GM23248 (cell line): ENCODE data around the gene PROCA1. TPM values are rescaled to one million over a fixed set of nuclear protein-coding genes. Genes with fewer than 3 reads are reported as not detected.
A peak's percentile ranks its signal among the peaks of the same experiment; 100 is the strongest.

Source experiments
- DNase-seq: peaks from one replicate; pipeline ENCODE4 v3.0.0-alpha.2; 2015
- H2AFZ ChIP-seq: fragments of 200-600 bp; sonication (generic); 2 replicates; pipeline ENCODE4 v1.6.1; 2016; ENCODE audit warnings: antibody characterized with exemption
- H3F3A ChIP-seq: fragments of 200-600 bp; sonication (generic); 2 replicates; pipeline ENCODE4 v1.6.1; 2016; ENCODE audit warnings: mild to moderate bottlenecking, antibody characterized with exemption, mixed run types; ENCODE audit not compliant: insufficient read depth
- H3K27ac ChIP-seq: fragments of 200-600 bp; sonication (generic); 2 replicates; pipeline ENCODE4 v1.5.1; 2016; ENCODE audit warnings: mild to moderate bottlenecking
- H3K27me3 ChIP-seq: fragments of 200-600 bp; sonication (generic); replicated peaks from 2 replicates; pipeline ENCODE4 v1.6.1; 2016; ENCODE audit warnings: mild to moderate bottlenecking; ENCODE audit not compliant: insufficient read depth
- H3K36me3 ChIP-seq: fragments of 200-600 bp; sonication (generic); 2 replicates; pipeline ENCODE4 v1.6.1; 2016; ENCODE audit warnings: low read depth, mild to moderate bottlenecking
- H3K4me1 ChIP-seq: fragments of 200-600 bp; sonication (generic); 2 replicates; pipeline ENCODE4 v1.6.1; 2016; ENCODE audit warnings: mild to moderate bottlenecking; ENCODE audit not compliant: insufficient read depth
- H3K4me2 ChIP-seq: fragments of 200-600 bp; sonication (generic); one replicate; pipeline ENCODE4 v1.6.1; 2016; ENCODE audit warnings: mild to moderate bottlenecking; ENCODE audit not compliant: unreplicated experiment
- H3K4me3 ChIP-seq: fragments of 200-600 bp; sonication (generic); 2 replicates; pipeline ENCODE4 v1.5.1; 2016; ENCODE audit warnings: mild to moderate bottlenecking
- H3K79me2 ChIP-seq: fragments of 200-600 bp; sonication (generic); 2 replicates; pipeline ENCODE4 v1.6.1; 2016; ENCODE audit warnings: mild to moderate bottlenecking; ENCODE audit not compliant: insufficient read depth
- H3K9ac ChIP-seq: fragments of 200-600 bp; sonication (generic); 2 replicates; pipeline ENCODE4 v1.6.1; 2016; ENCODE audit warnings: mild to moderate bottlenecking
- H3K9me2 ChIP-seq: fragments of 200-600 bp; sonication (generic); 2 replicates; pipeline ENCODE4 v1.6.1; 2016; ENCODE audit warnings: mixed run types, mild to moderate bottlenecking, moderate library complexity; ENCODE audit not compliant: insufficient read depth
- H3K9me3 ChIP-seq: fragments of 200-600 bp; sonication (generic); one replicate; pipeline ENCODE4 v1.6.1; 2017; ENCODE audit warnings: low read depth
- H4K20me1 ChIP-seq: fragments of 200-600 bp; sonication (generic); 2 replicates; pipeline ENCODE4 v1.6.0; 2016; ENCODE audit not compliant: insufficient read depth
- EZH2 ChIP-seq: fragments of 200-600 bp; sonication (generic); IDR thresholded peaks from 2 replicates; pipeline ENCODE4 v1.6.1; 2018; ENCODE audit warnings: antibody characterized with exemption, mild to moderate bottlenecking; ENCODE audit not compliant: insufficient read depth, poor library complexity, severe bottlenecking
- EZH2phosphoT487 ChIP-seq: fragments of 200-600 bp; sonication (generic); IDR thresholded peaks from 2 replicates; pipeline ENCODE4 v1.6.1; 2018; ENCODE audit warnings: antibody characterized with exemption, moderate library complexity, mild to moderate bottlenecking, low read depth; ENCODE audit not compliant: insufficient read depth
- WGBS, 2 experiments: methylation state at CpG; one replicate each; pipeline ENCODE4 v1.1.6; 2015 to 2017; ENCODE audit warnings: low lambda C conversion rate in 2 of 2, low coverage in 1 of 2; ENCODE audit errors: missing lambda C conversion rate in 2 of 2; 5-methylcytosine and 5-hydroxymethylcytosine counted together
- in situ Hi-C: fragments of 300-500 bp; cut with MboI; formaldehyde crosslinking; loops from 2 replicates; pipeline ENCODE4 v1.15.0; 2020
- polyA plus RNA-seq: library from polyadenylated mRNA; unstranded; fragments of >200 nt; fragmentation: Nextera tagmentation; extraction: Ambion mirVana; gene quantifications from 2 replicates; pipeline ENCODE4 v1.2.1, GENCODE V29; 2016
- total RNA-seq: library from RNA; depleted of rRNA; stranded (reverse); fragments of >200 nt; shearing (Covaris generic); gene quantifications from 2 replicates; pipeline ENCODE4 v1.2.3, GENCODE V29; 2014

PROCA1 gene
- total and polyA plus RNA-seq, 2 experiments from 2014 or later: 0.41 to 0.65 TPM

DNA sequence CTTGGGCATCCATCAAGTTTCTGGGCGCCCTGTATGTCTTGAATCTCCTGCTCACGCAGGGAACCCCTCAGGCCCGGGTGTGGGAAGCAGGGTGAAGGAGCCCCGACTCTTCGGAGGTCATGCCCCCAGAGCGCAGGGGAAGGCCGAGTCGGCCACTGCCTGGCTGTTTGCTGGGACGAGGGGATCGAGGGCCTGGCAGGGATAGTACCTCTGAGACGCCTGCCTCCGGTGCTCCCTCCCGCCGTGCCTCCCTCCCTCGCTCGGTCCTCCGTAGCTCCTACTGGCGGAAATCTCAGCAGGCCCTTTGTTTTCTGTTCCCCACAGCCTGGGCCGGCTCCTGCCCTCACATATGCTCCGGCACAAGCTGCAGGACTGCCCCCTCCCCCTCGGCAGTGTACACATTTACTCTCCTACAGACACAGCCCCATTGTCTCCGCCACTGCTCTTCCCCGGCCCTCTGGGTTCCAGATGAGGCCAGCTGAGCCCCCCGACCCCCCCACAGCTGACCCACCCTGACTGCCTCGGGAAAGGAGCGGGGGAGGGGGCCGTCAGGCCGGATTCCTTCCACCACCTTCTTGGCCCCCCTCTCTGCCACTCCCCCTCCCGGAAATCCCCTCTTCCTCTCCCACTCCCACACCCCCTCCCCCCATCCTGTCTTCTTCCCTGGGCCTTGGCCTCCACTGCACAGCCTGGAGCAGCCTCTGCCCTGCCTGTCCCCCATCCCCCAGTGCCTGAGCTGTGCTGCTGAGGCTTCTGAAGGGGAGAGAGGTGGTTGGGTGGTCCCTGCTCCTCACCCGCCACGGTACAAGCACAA is 33.5 kb upstream of the PROCA1 start:
- H3F3A ChIP-seq: peaks cover 14% of the 10 kb centered on the region; the same call in 1 of the 2 replicates
- H4K20me1 ChIP-seq: no peaks in the 10 kb centered on the region
- peak overlapping the region; percentile 86 for H3K4me3 ChIP-seq
- TF ChIP-seq EZH2phosphoT487 (no peak), EZH2 (no peak)
- peak overlapping the region; percentile 91 for H3K9ac ChIP-seq
- H3K27ac ChIP-seq: peak overlapping the region; percentile 93
- DNase-seq: peak; percentile 80
- peaks cover 21% of the 10 kb centered on the region for H3K4me1 ChIP-seq
- in situ Hi-C loops: no loop called here
- no peaks in the 10 kb centered on the region for H3K9me3 ChIP-seq
- no peaks in the 10 kb centered on the region for H3K9me2 ChIP-seq
- no peaks in the 10 kb centered on the region for H3K27me3 ChIP-seq
- WGBS, 2 experiments: 2 to 10% methylated on average over 18 to 30 of the region's 31 CpGs
- H3K36me3 ChIP-seq: no peaks in the 10 kb centered on the region; the same call in 1 of the 2 replicates
- peak overlapping the region; percentile 90 for H3K4me2 ChIP-seq
- peaks cover 47% of the 10 kb centered on the region for H3K79me2 ChIP-seq
- peak overlapping the region; percentile 4; the same call in 1 of the 2 replicates for H2AFZ ChIP-seq

DNA sequence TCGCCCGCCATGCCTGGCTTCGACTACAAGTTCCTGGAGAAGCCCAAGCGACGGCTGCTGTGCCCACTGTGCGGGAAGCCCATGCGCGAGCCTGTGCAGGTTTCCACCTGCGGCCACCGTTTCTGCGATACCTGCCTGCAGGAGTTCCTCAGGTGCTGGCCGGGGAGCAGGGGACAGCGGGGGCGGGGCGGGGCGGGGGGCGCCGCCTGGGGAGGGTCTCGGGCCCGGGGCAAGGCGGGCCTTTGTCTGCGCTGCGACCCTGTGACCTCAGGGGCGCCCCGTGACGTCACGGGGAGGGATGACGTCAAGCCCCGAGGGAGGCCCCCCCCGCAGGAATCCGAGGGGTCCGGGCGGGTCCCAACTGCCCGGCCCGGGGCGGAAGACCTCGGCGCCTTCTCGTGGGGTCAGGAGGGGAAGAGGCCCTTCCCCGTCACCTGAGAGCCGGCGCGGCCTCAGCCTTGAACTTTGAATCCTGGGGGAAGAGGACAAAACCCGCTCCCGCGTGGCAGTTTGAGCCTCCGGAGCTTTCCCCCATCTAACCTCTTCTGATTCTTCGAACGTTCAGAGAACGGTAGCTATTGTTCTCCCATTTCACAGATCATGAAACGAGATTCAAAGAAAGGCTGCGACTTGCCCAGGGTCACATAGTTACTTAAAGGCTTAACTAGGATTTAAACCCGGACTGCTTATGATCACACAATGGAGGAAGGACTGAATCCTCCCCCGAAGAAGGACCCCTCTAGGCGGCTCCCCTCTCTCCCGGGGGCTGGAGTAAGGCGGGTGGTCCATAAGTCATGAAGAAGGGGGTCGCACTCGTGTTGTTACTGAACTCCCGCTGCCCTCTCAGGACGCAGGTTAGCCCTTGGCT is 32.6 kb upstream of the PROCA1 start:
- in situ Hi-C loops: no loop called here
- H3K36me3 ChIP-seq: no peaks in the 10 kb centered on the region; the same call in 1 of the 2 replicates
- peak overlapping the region; percentile 91 for H3K9ac ChIP-seq
- H3K4me2 ChIP-seq: peak overlapping the region; percentile 90
- H3K27me3 ChIP-seq: no peaks in the 10 kb centered on the region
- H3K4me3 ChIP-seq: peak overlapping the region; percentile 86
- WGBS, 2 experiments: 5 to 8% methylated on average over 40 to 56 of the region's 61 CpGs
- H3K4me1 ChIP-seq: peaks cover 21% of the 10 kb centered on the region
- no peaks in the 10 kb centered on the region for H3K9me2 ChIP-seq
- H4K20me1 ChIP-seq: no peaks in the 10 kb centered on the region
- DNase-seq: peak; percentile 53
- peaks cover 46% of the 10 kb centered on the region for H3K79me2 ChIP-seq
- no peaks in the 10 kb centered on the region for H3K9me3 ChIP-seq
- peak overlapping the region; percentile 93 for H3K27ac ChIP-seq
- TF ChIP-seq EZH2phosphoT487: no peak
- no peak for TF ChIP-seq EZH2
- peaks cover 14% of the 10 kb centered on the region; the same call in 1 of the 2 replicates for H3F3A ChIP-seq
- H2AFZ ChIP-seq: peak overlapping the region; percentile 4; the same call in 1 of the 2 replicates

DNA sequence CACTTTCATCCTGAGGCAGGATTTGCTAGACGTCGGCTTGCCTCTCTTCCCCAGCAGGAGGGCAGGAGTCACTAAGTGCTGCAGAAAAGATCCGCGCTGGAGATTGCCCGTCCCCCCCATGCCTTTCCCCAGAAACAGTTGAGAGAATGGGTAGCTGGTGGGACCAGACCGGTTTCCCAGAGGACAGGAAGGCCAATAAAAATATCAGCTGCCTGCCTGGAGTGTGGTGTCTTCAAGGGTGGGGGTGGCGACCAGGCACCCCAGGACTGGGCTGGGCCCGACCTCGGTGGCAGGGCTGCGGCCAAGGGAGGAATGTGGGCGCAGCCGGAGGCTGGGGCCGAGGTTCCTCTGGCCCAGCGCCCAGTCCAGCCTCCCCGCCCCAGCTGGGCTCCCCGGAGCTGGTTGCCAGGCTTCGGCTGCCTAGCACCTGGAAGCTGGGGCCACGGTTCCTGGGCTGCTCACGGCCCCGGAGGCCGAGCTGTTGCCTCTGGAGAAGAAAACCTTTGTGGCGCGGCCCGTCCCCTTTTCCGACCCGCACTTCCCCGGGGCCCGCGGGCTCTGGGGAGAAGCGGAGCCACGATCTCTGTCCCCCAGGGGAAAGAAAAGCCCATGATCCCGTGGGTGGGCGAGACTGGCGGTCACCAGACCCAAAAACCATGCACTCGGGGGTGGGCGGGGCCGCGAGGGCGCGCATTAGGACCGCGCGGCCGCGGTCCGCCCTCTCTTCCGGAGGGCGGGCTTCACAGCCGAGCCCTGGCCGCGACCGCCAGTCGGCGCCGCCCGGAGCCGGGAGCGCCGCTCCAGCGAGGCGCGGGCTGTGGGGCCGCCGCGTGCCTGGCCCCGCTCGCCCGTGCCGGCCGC is 31.8 kb upstream of the PROCA1 start, which contains the start of gene TRAF4:
TSS of gene TRAF4 (plus strand) at position 769 of the 861 bp plus-strand sequence. CDS start 102 bp downstream, outside the sequence.
- WGBS, 2 experiments: 2 to 4% methylated on average over 31 to 49 of the region's 70 CpGs
- Histone ChIP-seq H3K9ac (peak within 1 kb of the TSS; percentile 91), H3K9me2 (no peaks in the 10 kb centered on the region), H3K36me3 (no peaks in the 10 kb centered on the region; the same call in 1 of the 2 replicates), H2AFZ (peak within 1 kb of the TSS; percentile 87), H3K4me1 (peaks cover 21% of the 10 kb centered on the region), H3F3A (peaks cover 14% of the 10 kb centered on the region; the same call in 1 of the 2 replicates), H3K27me3 (no peaks in the 10 kb centered on the region), H3K79me2 (peaks cover 43% of the 10 kb centered on the region), H3K4me3 (peak within 1 kb of the TSS; percentile 86), H3K4me2 (peak within 1 kb of the TSS; percentile 90), H3K9me3 (no peaks in the 10 kb centered on the region), H4K20me1 (no peaks in the 10 kb centered on the region), H3K27ac (peak within 1 kb of the TSS; percentile 93)
- TF ChIP-seq EZH2phosphoT487: no peak
- no peak for TF ChIP-seq EZH2
- DNase-seq: peak; percentile 96
- in situ Hi-C loops: no loop called here
